RWPE1 (cell line): ENCODE results near the gene PROM1.
A peak's percentile ranks its signal among the peaks of the same experiment; 100 is the strongest.

Experiments used
- CTCF ChIA-PET: fragments of 350-600 bp; sonication (Branson Sonifier 250); formaldehyde crosslinking; extraction: SDS; loops from one replicate; lab custom pipeline; 2021; lab: Yijun Ruan, JAX
- POLR2A ChIA-PET: fragments of 400-600 bp; formaldehyde crosslinking; extraction: SDS; loops from one replicate; lab custom pipeline; 2020; ENCODE audit warnings: antibody characterized with exemption; ENCODE audit not compliant: low non-redundant PET; lab: Yijun Ruan, JAX
- DNase-seq: peaks from one replicate; pipeline ENCODE4 v3.0.0; 2012; ENCODE audit warnings: low spot score
- H3K27ac ChIP-seq: fragments of 450-650 bp; 2 replicates; pipeline ENCODE4 v1.5.1; 2017
- TF ChIP-seq, protein P1 (sequence below): fragments of 450-650 bp; conservative IDR thresholded peaks from 2 replicates; pipeline ENCODE4 v1.5.1; 2017; ENCODE audit warnings: low read depth, mild to moderate bottlenecking

Gene PROM1

DNA sequence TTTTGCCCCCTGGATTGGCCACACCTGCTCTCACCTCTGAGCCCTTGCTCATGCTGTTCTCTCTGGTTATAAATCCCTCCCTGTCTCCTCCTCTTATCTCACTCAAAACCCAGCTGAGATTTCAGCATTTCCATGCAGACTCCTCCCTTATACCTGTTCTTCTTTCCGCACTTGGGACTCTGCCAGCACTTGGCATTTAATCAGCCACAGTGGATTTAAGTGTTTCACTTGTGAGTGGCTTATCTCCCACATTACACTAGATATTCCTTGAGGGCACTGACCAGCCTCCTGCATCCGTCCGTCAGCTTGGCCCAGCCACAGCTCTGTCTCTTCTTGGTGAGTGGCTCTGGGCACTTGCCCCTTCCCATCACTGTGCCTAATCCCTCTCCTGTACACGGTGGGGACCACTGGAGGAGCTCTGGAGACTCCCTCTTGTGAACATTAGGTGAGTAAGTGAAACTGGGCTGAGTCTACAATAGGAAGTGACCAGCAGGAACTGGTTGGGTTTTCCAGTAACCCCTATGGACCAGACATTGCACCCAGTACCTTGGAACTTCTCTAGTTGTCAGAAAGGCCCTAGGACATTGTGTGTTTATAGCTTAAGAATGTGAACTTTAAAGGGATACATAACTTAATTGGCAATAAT is 165.2 kb downstream of the PROM1 start:
- TF ChIP-seq, protein P1, sequence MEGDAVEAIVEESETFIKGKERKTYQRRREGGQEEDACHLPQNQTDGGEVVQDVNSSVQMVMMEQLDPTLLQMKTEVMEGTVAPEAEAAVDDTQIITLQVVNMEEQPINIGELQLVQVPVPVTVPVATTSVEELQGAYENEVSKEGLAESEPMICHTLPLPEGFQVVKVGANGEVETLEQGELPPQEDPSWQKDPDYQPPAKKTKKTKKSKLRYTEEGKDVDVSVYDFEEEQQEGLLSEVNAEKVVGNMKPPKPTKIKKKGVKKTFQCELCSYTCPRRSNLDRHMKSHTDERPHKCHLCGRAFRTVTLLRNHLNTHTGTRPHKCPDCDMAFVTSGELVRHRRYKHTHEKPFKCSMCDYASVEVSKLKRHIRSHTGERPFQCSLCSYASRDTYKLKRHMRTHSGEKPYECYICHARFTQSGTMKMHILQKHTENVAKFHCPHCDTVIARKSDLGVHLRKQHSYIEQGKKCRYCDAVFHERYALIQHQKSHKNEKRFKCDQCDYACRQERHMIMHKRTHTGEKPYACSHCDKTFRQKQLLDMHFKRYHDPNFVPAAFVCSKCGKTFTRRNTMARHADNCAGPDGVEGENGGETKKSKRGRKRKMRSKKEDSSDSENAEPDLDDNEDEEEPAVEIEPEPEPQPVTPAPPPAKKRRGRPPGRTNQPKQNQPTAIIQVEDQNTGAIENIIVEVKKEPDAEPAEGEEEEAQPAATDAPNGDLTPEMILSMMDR = no peak
- ChIA-PET POLR2A (no interaction called here), CTCF (interaction anchor here (1.0 kb wide), 1 partner anchor 83 kb away, joined by 4 read pairs; no protein-coding TSS in a partner anchor)
- DNase-seq = no peak
- H3K27ac ChIP-seq = peak overlapping the region; percentile 62
